ENCODE results near the gene HPN. TPM values are rescaled to one million over a fixed set of nuclear protein-coding genes. Genes with fewer than 3 reads are reported as not detected.
A peak's percentile ranks its signal among the peaks of the same experiment; 100 is the strongest.

The HPN gene
- total and polyA plus RNA-seq, 2 experiments from 2014 or later = 14.0 to 17.4 TPM

DNA sequence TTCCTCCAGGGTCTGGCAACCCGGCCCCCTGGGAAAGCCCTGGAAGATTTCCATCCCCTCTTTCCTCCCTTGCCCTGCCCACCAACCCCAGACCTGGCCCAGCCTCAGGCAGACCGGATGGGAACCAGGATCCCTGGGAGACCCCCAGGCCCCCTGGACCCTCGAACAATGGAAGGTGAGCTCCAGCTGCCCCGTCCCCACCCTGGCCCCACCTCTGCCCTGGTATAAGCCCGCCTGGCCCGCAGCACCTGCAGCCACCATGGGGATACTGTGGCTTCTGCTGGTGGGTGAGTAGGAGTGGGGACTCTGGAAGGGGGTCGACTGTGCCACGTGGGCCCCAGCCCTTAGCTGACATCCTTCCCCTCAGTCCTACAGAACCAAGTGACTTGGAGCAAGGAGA, 32.4 kb downstream of the HPN start (continued):
- TF ChIP-seq, protein P1, sequence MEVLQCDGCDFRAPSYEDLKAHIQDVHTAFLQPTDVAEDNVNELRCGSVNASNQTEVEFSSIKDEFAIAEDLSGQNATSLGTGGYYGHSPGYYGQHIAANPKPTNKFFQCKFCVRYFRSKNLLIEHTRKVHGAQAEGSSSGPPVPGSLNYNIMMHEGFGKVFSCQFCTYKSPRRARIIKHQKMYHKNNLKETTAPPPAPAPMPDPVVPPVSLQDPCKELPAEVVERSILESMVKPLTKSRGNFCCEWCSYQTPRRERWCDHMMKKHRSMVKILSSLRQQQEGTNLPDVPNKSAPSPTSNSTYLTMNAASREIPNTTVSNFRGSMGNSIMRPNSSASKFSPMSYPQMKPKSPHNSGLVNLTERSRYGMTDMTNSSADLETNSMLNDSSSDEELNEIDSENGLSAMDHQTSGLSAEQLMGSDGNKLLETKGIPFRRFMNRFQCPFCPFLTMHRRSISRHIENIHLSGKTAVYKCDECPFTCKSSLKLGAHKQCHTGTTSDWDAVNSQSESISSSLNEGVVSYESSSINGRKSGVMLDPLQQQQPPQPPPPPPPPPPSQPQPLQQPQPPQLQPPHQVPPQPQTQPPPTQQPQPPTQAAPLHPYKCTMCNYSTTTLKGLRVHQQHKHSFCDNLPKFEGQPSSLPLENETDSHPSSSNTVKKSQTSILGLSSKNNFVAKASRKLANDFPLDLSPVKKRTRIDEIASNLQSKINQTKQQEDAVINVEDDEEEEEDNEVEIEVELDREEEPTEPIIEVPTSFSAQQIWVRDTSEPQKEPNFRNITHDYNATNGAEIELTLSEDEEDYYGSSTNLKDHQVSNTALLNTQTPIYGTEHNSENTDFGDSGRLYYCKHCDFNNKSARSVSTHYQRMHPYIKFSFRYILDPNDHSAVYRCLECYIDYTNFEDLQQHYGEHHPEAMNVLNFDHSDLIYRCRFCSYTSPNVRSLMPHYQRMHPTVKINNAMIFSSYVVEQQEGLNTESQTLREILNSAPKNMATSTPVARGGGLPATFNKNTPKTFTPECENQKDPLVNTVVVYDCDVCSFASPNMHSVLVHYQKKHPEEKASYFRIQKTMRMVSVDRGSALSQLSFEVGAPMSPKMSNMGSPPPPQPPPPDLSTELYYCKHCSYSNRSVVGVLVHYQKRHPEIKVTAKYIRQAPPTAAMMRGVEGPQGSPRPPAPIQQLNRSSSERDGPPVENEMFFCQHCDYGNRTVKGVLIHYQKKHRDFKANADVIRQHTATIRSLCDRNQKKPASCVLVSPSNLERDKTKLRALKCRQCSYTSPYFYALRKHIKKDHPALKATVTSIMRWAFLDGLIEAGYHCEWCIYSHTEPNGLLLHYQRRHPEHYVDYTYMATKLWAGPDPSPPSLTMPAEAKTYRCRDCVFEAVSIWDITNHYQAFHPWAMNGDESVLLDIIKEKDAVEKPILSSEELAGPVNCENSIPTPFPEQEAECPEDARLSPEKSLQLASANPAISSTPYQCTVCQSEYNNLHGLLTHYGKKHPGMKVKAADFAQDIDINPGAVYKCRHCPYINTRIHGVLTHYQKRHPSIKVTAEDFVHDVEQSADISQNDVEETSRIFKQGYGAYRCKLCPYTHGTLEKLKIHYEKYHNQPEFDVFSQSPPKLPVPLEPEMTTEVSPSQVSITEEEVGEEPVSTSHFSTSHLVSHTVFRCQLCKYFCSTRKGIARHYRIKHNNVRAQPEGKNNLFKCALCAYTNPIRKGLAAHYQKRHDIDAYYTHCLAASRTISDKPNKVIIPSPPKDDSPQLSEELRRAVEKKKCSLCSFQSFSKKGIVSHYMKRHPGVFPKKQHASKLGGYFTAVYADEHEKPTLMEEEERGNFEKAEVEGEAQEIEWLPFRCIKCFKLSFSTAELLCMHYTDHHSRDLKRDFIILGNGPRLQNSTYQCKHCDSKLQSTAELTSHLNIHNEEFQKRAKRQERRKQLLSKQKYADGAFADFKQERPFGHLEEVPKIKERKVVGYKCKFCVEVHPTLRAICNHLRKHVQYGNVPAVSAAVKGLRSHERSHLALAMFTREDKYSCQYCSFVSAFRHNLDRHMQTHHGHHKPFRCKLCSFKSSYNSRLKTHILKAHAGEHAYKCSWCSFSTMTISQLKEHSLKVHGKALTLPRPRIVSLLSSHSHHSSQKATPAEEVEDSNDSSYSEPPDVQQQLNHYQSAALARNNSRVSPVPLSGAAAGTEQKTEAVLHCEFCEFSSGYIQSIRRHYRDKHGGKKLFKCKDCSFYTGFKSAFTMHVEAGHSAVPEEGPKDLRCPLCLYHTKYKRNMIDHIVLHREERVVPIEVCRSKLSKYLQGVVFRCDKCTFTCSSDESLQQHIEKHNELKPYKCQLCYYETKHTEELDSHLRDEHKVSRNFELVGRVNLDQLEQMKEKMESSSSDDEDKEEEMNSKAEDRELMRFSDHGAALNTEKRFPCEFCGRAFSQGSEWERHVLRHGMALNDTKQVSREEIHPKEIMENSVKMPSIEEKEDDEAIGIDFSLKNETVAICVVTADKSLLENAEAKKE (CRISPR knock-in tag; IDR thresholded peaks at IDR 0.05) = no peak
- TF ChIP-seq ZNF331 (CRISPR knock-in tag; IDR thresholded peaks at IDR 0.05; ENCODE audit: low read depth) = no peak
- no peak for TF ChIP-seq ZNF114 (CRISPR knock-in tag; IDR thresholded peaks at IDR 0.05)
- TF ChIP-seq, protein P2, sequence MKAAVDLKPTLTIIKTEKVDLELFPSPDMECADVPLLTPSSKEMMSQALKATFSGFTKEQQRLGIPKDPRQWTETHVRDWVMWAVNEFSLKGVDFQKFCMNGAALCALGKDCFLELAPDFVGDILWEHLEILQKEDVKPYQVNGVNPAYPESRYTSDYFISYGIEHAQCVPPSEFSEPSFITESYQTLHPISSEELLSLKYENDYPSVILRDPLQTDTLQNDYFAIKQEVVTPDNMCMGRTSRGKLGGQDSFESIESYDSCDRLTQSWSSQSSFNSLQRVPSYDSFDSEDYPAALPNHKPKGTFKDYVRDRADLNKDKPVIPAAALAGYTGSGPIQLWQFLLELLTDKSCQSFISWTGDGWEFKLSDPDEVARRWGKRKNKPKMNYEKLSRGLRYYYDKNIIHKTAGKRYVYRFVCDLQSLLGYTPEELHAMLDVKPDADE (IDR thresholded peaks at IDR 0.05) = no peak

DNA sequence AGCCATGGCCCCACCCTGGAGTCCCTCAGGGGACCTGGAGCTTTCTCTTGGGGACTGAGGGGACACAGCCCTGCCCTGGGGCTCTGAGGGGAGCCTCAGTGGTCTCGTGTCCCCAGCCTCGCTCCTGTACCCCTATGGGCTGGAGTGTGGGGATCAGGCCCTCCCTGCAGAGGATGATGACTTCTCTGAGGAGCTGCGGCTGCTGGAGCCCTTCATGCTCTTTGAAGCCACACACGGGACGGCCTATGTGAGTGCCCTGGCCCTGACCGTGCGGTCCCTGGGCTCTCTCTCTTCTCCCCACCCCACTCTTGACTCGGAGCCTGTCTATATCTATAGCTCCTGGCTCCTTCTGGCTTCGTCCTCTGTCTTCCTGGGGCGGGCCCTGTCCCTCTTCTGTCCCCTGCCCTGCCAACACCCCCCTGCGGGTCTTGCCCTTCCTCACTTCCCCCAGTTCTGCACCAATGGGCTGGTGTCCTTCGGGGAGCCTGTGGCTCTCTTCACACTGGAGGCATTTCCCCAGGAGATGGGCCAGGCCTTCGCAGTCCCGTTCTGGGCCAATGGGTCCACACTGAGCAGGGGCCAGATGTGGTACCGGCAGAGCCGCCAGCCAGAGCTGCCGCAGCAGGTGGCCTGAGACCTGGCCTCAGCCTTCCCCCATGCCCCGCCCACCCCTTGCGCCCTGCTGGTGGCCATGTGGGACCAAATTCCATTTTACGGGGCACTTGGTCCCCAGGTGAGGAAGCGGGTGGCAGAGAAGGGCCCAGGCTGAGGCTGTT, 33.1 kb downstream of the HPN start:
- ATAC-seq (peak; percentile 25; the same call in 2 of the 3 replicates), DNase-seq (ENCODE audit: low spot score) (no peak)
- Mint-ChIP-seq H3K36me3 (ENCODE audit: low read depth) (no peaks in the 10 kb centered on the region; the same call in 2 of the 3 replicates), H3K4me1 (peaks cover 2% of the 10 kb centered on the region; the same call in 2 of the 3 replicates), H3K9me3 (peaks cover 2% of the 10 kb centered on the region; the same call in 1 of the 3 replicates), H3K27me3 (ENCODE audit: insufficient read depth, low read depth, poor library complexity) (peaks cover 17% of the 10 kb centered on the region), H3K27ac (no peak overlapping the region), H3K4me3 (no peak overlapping the region)
- no peak overlapping the region for H3K27ac ChIP-seq (ENCODE audit: low read depth)
- H3K4me3 ChIP-seq = no peak overlapping the region
- H3K9me2 ChIP-seq (ENCODE audit: insufficient read depth) = 0 out of 2 replicates have a peak, but pooled peaks cover 4% of the 10 kb centered on the region
- H3K36me3 ChIP-seq (ENCODE audit: insufficient read depth) = no peaks in the 10 kb centered on the region
- H4K20me1 ChIP-seq (replicated peaks; ENCODE audit: insufficient read depth) = no peaks in the 10 kb centered on the region
- H2AFZ ChIP-seq = no peak overlapping the region
- H3K4me2 ChIP-seq = no peak overlapping the region
- no peaks in the 10 kb centered on the region for H3K27me3 ChIP-seq (ENCODE audit: insufficient read depth)
- H3K4me1 ChIP-seq (ENCODE audit: insufficient read depth) = peaks cover 5% of the 10 kb centered on the region
- peaks cover 5% of the 10 kb centered on the region; the same call in 1 of the 2 replicates for H3F3A ChIP-seq (replicated peaks; ENCODE audit: low read depth)
- no peaks in the 10 kb centered on the region for H3K79me2 ChIP-seq (replicated peaks; ENCODE audit: insufficient read depth)
- no peak for TF ChIP-seq ZNF114 (CRISPR knock-in tag; IDR thresholded peaks at IDR 0.05)
- TF ChIP-seq, protein P1 (CRISPR knock-in tag; IDR thresholded peaks at IDR 0.05) = no peak
- TF ChIP-seq STAT1 (IDR thresholded peaks at IDR 0.05; ENCODE audit: unreplicated experiment) = no peak
- TF ChIP-seq, protein P2 (IDR thresholded peaks at IDR 0.05) = no peak

All from GM23338 (cell line).